Measurements from ENCODE around the gene SLC2A11. TPM values are rescaled to one million over a fixed set of nuclear protein-coding genes. Genes with fewer than 3 reads are reported as not detected.

The SLC2A11 gene
- polyA plus RNA-seq, 1 donor from 2014 or later: 45.7 TPM

DNA sequence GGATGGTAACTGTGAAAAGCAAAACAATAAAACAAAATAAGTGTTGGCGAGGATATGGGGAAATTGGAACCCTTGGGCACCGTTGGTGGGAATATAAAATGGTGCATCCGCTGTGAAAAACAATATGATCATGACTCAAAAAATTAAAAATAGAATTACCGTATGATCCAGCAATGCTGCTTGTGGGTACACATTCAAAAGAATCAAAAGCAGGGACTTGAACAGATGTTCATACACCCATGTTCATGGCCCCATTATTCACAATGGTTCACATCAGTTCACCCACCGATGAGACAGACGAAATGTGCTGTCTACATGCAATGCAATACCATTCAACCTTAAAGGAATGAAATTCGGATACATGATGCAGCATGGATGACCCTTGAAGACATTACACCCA, 17.6 kb upstream of the SLC2A11 start:
- Histone ChIP-seq H3K9ac (ENCODE audit: low read length) (no peak overlapping the region), H2AFZ (ENCODE audit: low read depth, low read length) (no peak overlapping the region), H3K4me2 (ENCODE audit: low read length) (no peak overlapping the region), H3K36me3 (ENCODE audit: insufficient read depth, low read length) (no peaks in the 10 kb centered on the region), H3K27ac (ENCODE audit: low read length) (no peak overlapping the region), H3K9me3 (ENCODE audit: low read length) (no peaks in the 10 kb centered on the region), H4K20me1 (ENCODE audit: insufficient read depth) (no peaks in the 10 kb centered on the region), H3K79me2 (replicated peaks; ENCODE audit: insufficient read depth, low read length) (no peaks in the 10 kb centered on the region), H3K9me2 (ENCODE audit: insufficient read depth, low read length) (no peaks in the 10 kb centered on the region), H3K4me3 (ENCODE audit: low read length) (no peak overlapping the region), H3K27me3 (ENCODE audit: insufficient read depth, low read depth, low read length) (no peaks in the 10 kb centered on the region), H3F3A (ENCODE audit: insufficient read depth, low read length, poor library complexity, severe bottlenecking) (no peaks in the 10 kb centered on the region)
- TF ChIP-seq EP300 (conservative IDR thresholded peaks at IDR 0.05; ENCODE audit: poor library complexity, severe bottlenecking) (no peak), RAD21 (conservative IDR thresholded peaks at IDR 0.05) (no peak), SMC3 (conservative IDR thresholded peaks at IDR 0.05; ENCODE audit: poor library complexity) (no peak), POLR2AphosphoS5 (IDR thresholded peaks at IDR 0.05) (no peak)
- TF ChIP-seq, protein P1, sequence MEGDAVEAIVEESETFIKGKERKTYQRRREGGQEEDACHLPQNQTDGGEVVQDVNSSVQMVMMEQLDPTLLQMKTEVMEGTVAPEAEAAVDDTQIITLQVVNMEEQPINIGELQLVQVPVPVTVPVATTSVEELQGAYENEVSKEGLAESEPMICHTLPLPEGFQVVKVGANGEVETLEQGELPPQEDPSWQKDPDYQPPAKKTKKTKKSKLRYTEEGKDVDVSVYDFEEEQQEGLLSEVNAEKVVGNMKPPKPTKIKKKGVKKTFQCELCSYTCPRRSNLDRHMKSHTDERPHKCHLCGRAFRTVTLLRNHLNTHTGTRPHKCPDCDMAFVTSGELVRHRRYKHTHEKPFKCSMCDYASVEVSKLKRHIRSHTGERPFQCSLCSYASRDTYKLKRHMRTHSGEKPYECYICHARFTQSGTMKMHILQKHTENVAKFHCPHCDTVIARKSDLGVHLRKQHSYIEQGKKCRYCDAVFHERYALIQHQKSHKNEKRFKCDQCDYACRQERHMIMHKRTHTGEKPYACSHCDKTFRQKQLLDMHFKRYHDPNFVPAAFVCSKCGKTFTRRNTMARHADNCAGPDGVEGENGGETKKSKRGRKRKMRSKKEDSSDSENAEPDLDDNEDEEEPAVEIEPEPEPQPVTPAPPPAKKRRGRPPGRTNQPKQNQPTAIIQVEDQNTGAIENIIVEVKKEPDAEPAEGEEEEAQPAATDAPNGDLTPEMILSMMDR (IDR thresholded peaks at IDR 0.05; ENCODE audit: poor library complexity, severe bottlenecking): no peak

DNA sequence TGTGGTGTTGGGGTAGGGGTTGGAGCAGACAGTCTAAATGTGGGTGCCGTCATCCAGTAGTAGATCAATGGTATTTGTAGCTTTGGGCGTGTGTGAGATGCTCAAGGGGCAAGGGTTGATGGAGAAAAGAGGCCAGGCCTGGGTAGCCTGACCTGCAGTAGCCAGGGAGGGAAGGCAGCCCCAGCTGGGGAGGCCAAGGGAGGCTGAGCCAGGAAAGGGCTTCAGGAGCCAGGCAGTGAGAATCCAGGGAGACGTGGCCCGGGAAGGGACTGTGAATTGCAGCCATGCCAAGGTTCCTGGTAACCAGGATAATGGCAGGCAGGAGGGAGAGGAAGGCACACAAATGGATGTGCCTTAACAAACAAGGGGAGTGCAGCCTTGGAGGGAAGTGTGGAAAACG, 16.4 kb upstream of the SLC2A11 start:
- Histone ChIP-seq H3K9me3 (ENCODE audit: low read length) (no peaks in the 10 kb centered on the region), H4K20me1 (ENCODE audit: insufficient read depth) (no peaks in the 10 kb centered on the region), H3K9ac (ENCODE audit: low read length) (no peak overlapping the region), H2AFZ (ENCODE audit: low read depth, low read length) (no peak overlapping the region), H3K9me2 (ENCODE audit: insufficient read depth, low read length) (no peaks in the 10 kb centered on the region), H3F3A (ENCODE audit: insufficient read depth, low read length, poor library complexity, severe bottlenecking) (no peaks in the 10 kb centered on the region), H3K4me3 (ENCODE audit: low read length) (no peak overlapping the region), H3K27me3 (ENCODE audit: insufficient read depth, low read depth, low read length) (no peaks in the 10 kb centered on the region), H3K27ac (ENCODE audit: low read length) (no peak overlapping the region), H3K79me2 (replicated peaks; ENCODE audit: insufficient read depth, low read length) (no peaks in the 10 kb centered on the region), H3K36me3 (ENCODE audit: insufficient read depth, low read length) (no peaks in the 10 kb centered on the region), H3K4me2 (ENCODE audit: low read length) (no peak overlapping the region)
- TF ChIP-seq, protein P1 (IDR thresholded peaks at IDR 0.05; ENCODE audit: poor library complexity, severe bottlenecking): no peak
- TF ChIP-seq EP300 (conservative IDR thresholded peaks at IDR 0.05; ENCODE audit: poor library complexity, severe bottlenecking) (no peak), POLR2AphosphoS5 (IDR thresholded peaks at IDR 0.05) (no peak), TAF1 (IDR thresholded peaks at IDR 0.05; ENCODE audit: low read depth) (no peak), EZH2 (IDR thresholded peaks at IDR 0.05; ENCODE audit: borderline replicate concordance, insufficient read depth, low read length, poor library complexity, severe bottlenecking) (no peak), MXI1 (conservative IDR thresholded peaks at IDR 0.05; ENCODE audit: poor library complexity, severe bottlenecking) (no peak), SMC3 (conservative IDR thresholded peaks at IDR 0.05; ENCODE audit: poor library complexity) (no peak), RAD21 (conservative IDR thresholded peaks at IDR 0.05) (no peak)
- TF ChIP-seq, protein P2, sequence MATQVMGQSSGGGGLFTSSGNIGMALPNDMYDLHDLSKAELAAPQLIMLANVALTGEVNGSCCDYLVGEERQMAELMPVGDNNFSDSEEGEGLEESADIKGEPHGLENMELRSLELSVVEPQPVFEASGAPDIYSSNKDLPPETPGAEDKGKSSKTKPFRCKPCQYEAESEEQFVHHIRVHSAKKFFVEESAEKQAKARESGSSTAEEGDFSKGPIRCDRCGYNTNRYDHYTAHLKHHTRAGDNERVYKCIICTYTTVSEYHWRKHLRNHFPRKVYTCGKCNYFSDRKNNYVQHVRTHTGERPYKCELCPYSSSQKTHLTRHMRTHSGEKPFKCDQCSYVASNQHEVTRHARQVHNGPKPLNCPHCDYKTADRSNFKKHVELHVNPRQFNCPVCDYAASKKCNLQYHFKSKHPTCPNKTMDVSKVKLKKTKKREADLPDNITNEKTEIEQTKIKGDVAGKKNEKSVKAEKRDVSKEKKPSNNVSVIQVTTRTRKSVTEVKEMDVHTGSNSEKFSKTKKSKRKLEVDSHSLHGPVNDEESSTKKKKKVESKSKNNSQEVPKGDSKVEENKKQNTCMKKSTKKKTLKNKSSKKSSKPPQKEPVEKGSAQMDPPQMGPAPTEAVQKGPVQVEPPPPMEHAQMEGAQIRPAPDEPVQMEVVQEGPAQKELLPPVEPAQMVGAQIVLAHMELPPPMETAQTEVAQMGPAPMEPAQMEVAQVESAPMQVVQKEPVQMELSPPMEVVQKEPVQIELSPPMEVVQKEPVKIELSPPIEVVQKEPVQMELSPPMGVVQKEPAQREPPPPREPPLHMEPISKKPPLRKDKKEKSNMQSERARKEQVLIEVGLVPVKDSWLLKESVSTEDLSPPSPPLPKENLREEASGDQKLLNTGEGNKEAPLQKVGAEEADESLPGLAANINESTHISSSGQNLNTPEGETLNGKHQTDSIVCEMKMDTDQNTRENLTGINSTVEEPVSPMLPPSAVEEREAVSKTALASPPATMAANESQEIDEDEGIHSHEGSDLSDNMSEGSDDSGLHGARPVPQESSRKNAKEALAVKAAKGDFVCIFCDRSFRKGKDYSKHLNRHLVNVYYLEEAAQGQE (IDR thresholded peaks at IDR 0.05; ENCODE audit: borderline replicate concordance): no peak
